Mesenchymal stem cell (in vitro differentiated cells and primary cell): ENCODE measurements around the gene PERP.
"Not testable (repeated sequence)": the region's sequence is repeated elsewhere in the genome, so short reads cannot be mapped to it uniquely, and the experiment has no call there.

Experiments used
- DNase-seq: peaks from one replicate; pipeline ENCODE4 v3.0.0-alpha.2; 2013
- H2AFZ ChIP-seq: one replicate; pipeline ENCODE4 v1.6.1; 2013; ENCODE audit warnings: low read depth, mild to moderate bottlenecking, control low read depth, inconsistent platforms, low read length, moderate library complexity
- H2AK5ac ChIP-seq: 2 replicates; pipeline ENCODE4 v1.6.1; 2013; ENCODE audit warnings: low read length, moderate library complexity, mild to moderate bottlenecking, inconsistent platforms; ENCODE audit not compliant: severe bottlenecking
- H2BK120ac ChIP-seq: one replicate; pipeline ENCODE4 v1.6.1; 2013; ENCODE audit warnings: low read depth, mild to moderate bottlenecking, inconsistent platforms, low read length, moderate library complexity
- H2BK12ac ChIP-seq, 2 experiments: one replicate each; pipeline ENCODE4 v1.6.1; 2013; ENCODE audit warnings: inconsistent platforms in 2 of 2, low read length in 2 of 2, mild to moderate bottlenecking in 2 of 2, moderate library complexity in 2 of 2, control low read depth in 1 of 2
- H2BK15ac ChIP-seq: one replicate; pipeline ENCODE4 v1.6.1; 2013; ENCODE audit warnings: mild to moderate bottlenecking, low read depth, inconsistent platforms; ENCODE audit not compliant: poor library complexity, severe bottlenecking
- H2BK5ac ChIP-seq: 2 replicates; pipeline ENCODE4 v1.6.1; 2013; ENCODE audit warnings: low read depth, mild to moderate bottlenecking, low read length, control low read depth, inconsistent platforms; ENCODE audit not compliant: poor library complexity, severe bottlenecking
- H3K14ac ChIP-seq, 2 experiments: one replicate each; pipeline ENCODE4 v1.6.1; 2013; ENCODE audit warnings: inconsistent platforms in 2 of 2, low read length in 2 of 2, control low read depth in 1 of 2, mild to moderate bottlenecking in 1 of 2, moderate library complexity in 1 of 2
- H3K18ac ChIP-seq, 2 experiments: one replicate each; pipeline ENCODE4 v1.6.1; 2013; ENCODE audit warnings: inconsistent platforms in 2 of 2, low read length in 2 of 2, control low read depth in 1 of 2, low read depth in 1 of 2, mild to moderate bottlenecking in 1 of 2
- H3K23ac ChIP-seq, 2 experiments: one replicate each; pipeline ENCODE4 v1.6.1; 2013; ENCODE audit warnings: inconsistent platforms in 2 of 2, low read length in 2 of 2, mild to moderate bottlenecking in 2 of 2, moderate library complexity in 2 of 2, control low read depth in 1 of 2
- H3K27ac ChIP-seq: 2 replicates; pipeline ENCODE4 v1.5.1; 2013; ENCODE audit warnings: mild to moderate bottlenecking, moderate library complexity, low read length, control low read depth, inconsistent platforms; ENCODE audit not compliant: poor library complexity, severe bottlenecking
- H3K27me3 ChIP-seq, 2 experiments: 2 replicates each; pipeline versions ENCODE4 v1.6.1 to v1.7.0; 2013; ENCODE audit warnings: low read length in 2 of 2, mild to moderate bottlenecking in 2 of 2, moderate library complexity in 2 of 2, control low read depth in 1 of 2, inconsistent platforms in 1 of 2; ENCODE audit not compliant: control insufficient read depth in 1 of 2, insufficient read depth in 1 of 2
- H3K36me3 ChIP-seq, 2 experiments: 2 replicates each; pipeline versions ENCODE4 v1.6.1 to v1.7.0; 2013; ENCODE audit warnings: low read length in 2 of 2, control low read depth in 1 of 2, inconsistent platforms in 1 of 2, low read depth in 1 of 2, mild to moderate bottlenecking in 1 of 2; ENCODE audit not compliant: insufficient read depth in 2 of 2, control insufficient read depth in 1 of 2
- H3K4ac ChIP-seq, 2 experiments: one replicate each; pipeline ENCODE4 v1.6.1; 2013; ENCODE audit warnings: inconsistent platforms in 2 of 2, low read length in 2 of 2, mild to moderate bottlenecking in 2 of 2, moderate library complexity in 2 of 2, control low read depth in 1 of 2, low read depth in 1 of 2
- H3K4me1 ChIP-seq: 2 replicates; pipeline ENCODE4 v1.6.1; 2013; ENCODE audit warnings: low read depth, low read length, control low read depth; ENCODE audit not compliant: control insufficient read depth, insufficient read depth
- H3K4me2 ChIP-seq: 2 replicates; pipeline ENCODE4 v1.6.1; 2013; ENCODE audit warnings: low read length, mild to moderate bottlenecking, inconsistent platforms; ENCODE audit not compliant: poor library complexity, severe bottlenecking
- H3K4me3 ChIP-seq, 2 experiments: 2 replicates each; pipeline versions ENCODE4 v1.5.1 to v1.7.0; 2013; ENCODE audit warnings: low read length in 2 of 2, mild to moderate bottlenecking in 2 of 2, control low read depth in 1 of 2, low read depth in 1 of 2; ENCODE audit not compliant: insufficient read depth in 1 of 2
- H3K79me1 ChIP-seq: replicated peaks from 2 replicates; pipeline ENCODE4 v1.6.1; 2013; ENCODE audit warnings: mild to moderate bottlenecking, control low read depth, low read length, inconsistent platforms; ENCODE audit not compliant: poor library complexity, severe bottlenecking
- H3K9ac ChIP-seq: 2 replicates; pipeline ENCODE4 v1.7.0; 2013; ENCODE audit warnings: mild to moderate bottlenecking, low read length, moderate library complexity
- H3K9me3 ChIP-seq: 2 replicates; pipeline ENCODE4 v1.7.0; 2013; ENCODE audit warnings: mild to moderate bottlenecking, low read length; ENCODE audit not compliant: control insufficient read depth
- H4K8ac ChIP-seq: one replicate; pipeline ENCODE4 v1.6.1; 2013; ENCODE audit warnings: inconsistent platforms, mild to moderate bottlenecking, low read length, moderate library complexity
- H4K91ac ChIP-seq: one replicate; pipeline ENCODE4 v1.6.1; 2013; ENCODE audit warnings: mild to moderate bottlenecking, low read length, inconsistent platforms
- WGBS: methylation state at CpG from one replicate; pipeline ENCODE4 v1.1.7; 2013; ENCODE audit warnings: mixed read lengths; 5-methylcytosine and 5-hydroxymethylcytosine counted together

Gene PERP

GRCh38 chr6:138119976-138120375 lies 12.8 kb upstream of the PERP start:
- H3K9ac ChIP-seq = no peak overlapping the region
- H2AK5ac ChIP-seq = no peak overlapping the region
- no peak overlapping the region for H2BK120ac ChIP-seq
- no peak overlapping the region for H2BK15ac ChIP-seq
- no peak overlapping the region for H3K18ac ChIP-seq
- no peak overlapping the region for H4K91ac ChIP-seq
- no peak overlapping the region for H3K4me2 ChIP-seq
- DNase-seq = no peak
- no peaks in the 10 kb centered on the region for H3K36me3 ChIP-seq
- H3K4ac ChIP-seq = no peak overlapping the region
- no peak overlapping the region for H2AFZ ChIP-seq
- no peaks in the 10 kb centered on the region for H3K4me1 ChIP-seq
- H3K27ac ChIP-seq = no peak overlapping the region
- H3K23ac ChIP-seq = no peak overlapping the region
- no peak overlapping the region for H3K14ac ChIP-seq
- no peak overlapping the region for H4K8ac ChIP-seq
- H3K9me3 ChIP-seq = no peaks in the 10 kb centered on the region
- H3K4me3 ChIP-seq = no peak overlapping the region
- H3K27me3 ChIP-seq = peaks cover 2 to 29% of the 10 kb centered on the region in 2 experiments
- H2BK12ac ChIP-seq = no peak overlapping the region
- no peak overlapping the region for H2BK5ac ChIP-seq
- no peaks in the 10 kb centered on the region for H3K79me1 ChIP-seq

GRCh38 chr6:138119229-138119628 lies 12.0 kb upstream of the PERP start:
- H3K4me1 ChIP-seq, H4K91ac ChIP-seq, H3K4me2 ChIP-seq, H3K14ac ChIP-seq, H2AK5ac ChIP-seq, H3K9me3 ChIP-seq, H3K18ac ChIP-seq, DNase-seq, H2BK120ac ChIP-seq, H3K23ac ChIP-seq, H3K79me1 ChIP-seq, H3K4me3 ChIP-seq, H3K9ac ChIP-seq, H2BK15ac ChIP-seq, H2AFZ ChIP-seq, H2BK12ac ChIP-seq, H3K4ac ChIP-seq, H4K8ac ChIP-seq, H3K27ac ChIP-seq, H2BK5ac ChIP-seq, H3K36me3 ChIP-seq: not testable (repeated sequence)
- H3K27me3 ChIP-seq = peaks cover 9 to 37% of the 10 kb centered on the region in 2 experiments
- WGBS = 83% methylated on average over 1 of the region's 1 CpG

GRCh38 chr6:138117376-138117914 lies 10.2 kb upstream of the PERP start:
- WGBS = 96% methylated on average over 5 of the region's 8 CpGs
- H2BK120ac ChIP-seq = no peak overlapping the region
- H3K9me3 ChIP-seq = no peaks in the 10 kb centered on the region
- no peak overlapping the region for H2AFZ ChIP-seq
- no peaks in the 10 kb centered on the region for H3K36me3 ChIP-seq
- no peaks in the 10 kb centered on the region for H3K4me1 ChIP-seq
- H3K4me2 ChIP-seq = no peak overlapping the region
- H3K27ac ChIP-seq = no peak overlapping the region
- no peak overlapping the region for H3K4ac ChIP-seq
- H2BK5ac ChIP-seq = no peak overlapping the region
- H3K9ac ChIP-seq = no peak overlapping the region
- no peak overlapping the region for H3K4me3 ChIP-seq
- H3K27me3 ChIP-seq = peaks cover 9 to 38% of the 10 kb centered on the region in 2 experiments
- H3K23ac ChIP-seq = no peak overlapping the region
- no peak overlapping the region for H3K18ac ChIP-seq
- no peak overlapping the region for H3K14ac ChIP-seq
- H2AK5ac ChIP-seq = no peak overlapping the region
- DNase-seq = no peak
- H3K79me1 ChIP-seq = no peaks in the 10 kb centered on the region
- no peak overlapping the region for H2BK12ac ChIP-seq
- H2BK15ac ChIP-seq = no peak overlapping the region
- no peak overlapping the region for H4K8ac ChIP-seq
- H4K91ac ChIP-seq = no peak overlapping the region

GRCh38 chr6:138116661-138116999 lies 9.4 kb upstream of the PERP start:
- Histone ChIP-seq H3K79me1 (no peaks in the 10 kb centered on the region), H3K4me2 (no peak overlapping the region), H2BK15ac (no peak overlapping the region), H3K4me3 (no peak overlapping the region), H3K18ac (no peak overlapping the region), H3K4me1 (no peaks in the 10 kb centered on the region), H2BK120ac (no peak overlapping the region), H2AK5ac (no peak overlapping the region), H3K4ac (no peak overlapping the region), H3K9ac (no peak overlapping the region), H4K91ac (no peak overlapping the region), H2BK5ac (no peak overlapping the region), H3K36me3 (no peaks in the 10 kb centered on the region), H2BK12ac (no peak overlapping the region), H3K23ac (no peak overlapping the region), H3K9me3 (no peaks in the 10 kb centered on the region), H4K8ac (no peak overlapping the region), H3K27ac (no peak overlapping the region), H3K14ac (no peak overlapping the region), H2AFZ (no peak overlapping the region), H3K27me3 (peaks cover 9 to 30% of the 10 kb centered on the region in 2 experiments)
- DNase-seq = no peak
- WGBS = 100% methylated on average over 2 of the region's 3 CpGs
